ENCODE measurements around the gene PRDM16.

Gene PRDM16

GRCh38 chr1:3456964-3457909 lies 388.2 kb downstream of the PRDM16 start (continued):
- TF ChIP-seq KLF7 (tag by site-specific recombination; IDR thresholded peaks at IDR 0.05; ENCODE audit: borderline replicate concordance) (no peak), ZNF302 (tag by site-specific recombination; IDR thresholded peaks at IDR 0.05; ENCODE audit: low read depth) (no peak), YY2 (tag by site-specific recombination; IDR thresholded peaks at IDR 0.05) (no peak), WT1 (tag by site-specific recombination; IDR thresholded peaks at IDR 0.05) (no peak), ZNF140 (tag by site-specific recombination; IDR thresholded peaks at IDR 0.05) (no peak), CTCF (tag by site-specific recombination; IDR thresholded peaks at IDR 0.05) (no peak)

GRCh38 chr1:3457910-3458883 lies 389.2 kb downstream of the PRDM16 start:
- Histone ChIP-seq H3K9me3 (ENCODE audit: control insufficient read depth, insufficient read depth, low read depth, low read length) (no peaks in the 10 kb centered on the region), H3K4me3 (ENCODE audit: low read depth, low read length) (no peak overlapping the region), H3K27ac (ENCODE audit: extremely low read depth, low read depth, low read length) (no peak overlapping the region), H3K4me1 (ENCODE audit: control insufficient read depth, insufficient read depth, low read length) (no peaks in the 10 kb centered on the region), H3K36me3 (ENCODE audit: control insufficient read depth in 2 of 2, insufficient read depth in 1 of 2, low read length in 2 of 2) (no peaks in the 10 kb centered on the region)
- TF ChIP-seq HOXD13 (CRISPR knock-in tag; IDR thresholded peaks at IDR 0.05; ENCODE audit: borderline replicate concordance) (no peak), ZBTB44 (tag by site-specific recombination; IDR thresholded peaks at IDR 0.05) (no peak), ZNF350 (tag by site-specific recombination; IDR thresholded peaks at IDR 0.05) (no peak), ZBTB21 (tag by site-specific recombination; IDR thresholded peaks at IDR 0.05) (no peak), ZNF670 (tag by site-specific recombination; IDR thresholded peaks at IDR 0.05; ENCODE audit: low read depth) (no peak), ZNF26 (tag by site-specific recombination; IDR thresholded peaks at IDR 0.05) (no peak), ZNF518A (tag by site-specific recombination; conservative IDR thresholded peaks at IDR 0.05; ENCODE audit: low read depth) (no peak), ZNF24 (tag by site-specific recombination; IDR thresholded peaks at IDR 0.05) (no peak), ZNF548 (tag by site-specific recombination; IDR thresholded peaks at IDR 0.05) (no peak), ZNF133 (tag by site-specific recombination; IDR thresholded peaks at IDR 0.05) (no peak)
- ChIA-PET CTCF (no interaction called here), POLR2A (no interaction called here)
